HG03558 (cell line): ENCODE results near the gene PCIF1.

Experiments
- ATAC-seq: cut with Tn5 transposase; IDR thresholded peaks from one replicate; pipeline ENCODE4 v1.9.1; 2021; ENCODE audit warnings: moderate number of reproducible peaks; ENCODE audit not compliant: unreplicated experiment; ENCODE audit errors: extremely low read depth

PCIF1 gene

DNA sequence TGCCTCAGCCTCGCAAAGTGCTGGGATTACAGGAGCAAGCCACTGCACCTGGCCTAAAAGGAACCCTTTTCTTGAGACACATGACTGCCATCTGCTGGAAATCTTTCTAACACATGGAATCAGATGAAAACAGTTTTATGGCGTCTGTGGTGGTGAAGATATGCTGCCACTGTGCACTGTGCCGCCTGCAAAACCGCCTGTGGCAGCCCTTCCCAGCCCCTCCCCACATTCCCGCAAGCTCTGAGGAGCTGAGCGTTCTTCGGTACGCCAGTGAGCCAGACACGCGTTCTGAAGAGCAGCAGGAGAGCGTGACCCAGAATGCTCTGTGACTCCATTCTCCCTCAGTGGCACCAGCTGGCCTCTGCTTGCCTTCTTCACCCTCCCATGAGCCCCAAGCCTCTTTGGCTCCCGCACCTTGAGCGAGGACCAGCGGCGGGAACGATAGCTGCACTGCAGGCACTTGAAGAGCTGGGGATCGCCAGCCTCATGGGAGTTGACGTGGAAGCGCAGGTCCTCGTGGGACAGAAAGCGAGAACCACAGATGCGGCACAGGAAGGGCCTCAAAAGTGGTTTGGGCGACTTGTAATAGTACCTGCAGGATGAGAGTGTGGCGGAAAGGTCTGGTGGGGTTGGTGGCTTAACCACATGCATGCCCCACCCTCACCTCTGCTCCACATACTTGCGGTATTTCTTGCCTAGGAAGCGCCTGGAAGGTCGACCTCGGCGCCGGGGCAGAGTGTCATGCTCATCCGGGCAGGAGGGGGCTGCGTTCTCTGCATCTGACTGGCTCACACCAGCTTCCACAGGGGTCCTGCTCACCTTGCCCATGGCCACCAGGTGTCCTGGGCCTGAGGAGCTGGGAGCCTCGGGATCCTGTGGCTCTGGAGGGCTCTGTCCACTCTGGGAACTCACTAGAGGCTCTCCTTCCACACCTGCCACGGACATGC lies 28.8 kb downstream of the PCIF1 start:
- no peak for ATAC-seq

GRCh38 chr20:45964006-45964400 lies 29.5 kb downstream of the PCIF1 start:
- ATAC-seq = no peak

DNA sequence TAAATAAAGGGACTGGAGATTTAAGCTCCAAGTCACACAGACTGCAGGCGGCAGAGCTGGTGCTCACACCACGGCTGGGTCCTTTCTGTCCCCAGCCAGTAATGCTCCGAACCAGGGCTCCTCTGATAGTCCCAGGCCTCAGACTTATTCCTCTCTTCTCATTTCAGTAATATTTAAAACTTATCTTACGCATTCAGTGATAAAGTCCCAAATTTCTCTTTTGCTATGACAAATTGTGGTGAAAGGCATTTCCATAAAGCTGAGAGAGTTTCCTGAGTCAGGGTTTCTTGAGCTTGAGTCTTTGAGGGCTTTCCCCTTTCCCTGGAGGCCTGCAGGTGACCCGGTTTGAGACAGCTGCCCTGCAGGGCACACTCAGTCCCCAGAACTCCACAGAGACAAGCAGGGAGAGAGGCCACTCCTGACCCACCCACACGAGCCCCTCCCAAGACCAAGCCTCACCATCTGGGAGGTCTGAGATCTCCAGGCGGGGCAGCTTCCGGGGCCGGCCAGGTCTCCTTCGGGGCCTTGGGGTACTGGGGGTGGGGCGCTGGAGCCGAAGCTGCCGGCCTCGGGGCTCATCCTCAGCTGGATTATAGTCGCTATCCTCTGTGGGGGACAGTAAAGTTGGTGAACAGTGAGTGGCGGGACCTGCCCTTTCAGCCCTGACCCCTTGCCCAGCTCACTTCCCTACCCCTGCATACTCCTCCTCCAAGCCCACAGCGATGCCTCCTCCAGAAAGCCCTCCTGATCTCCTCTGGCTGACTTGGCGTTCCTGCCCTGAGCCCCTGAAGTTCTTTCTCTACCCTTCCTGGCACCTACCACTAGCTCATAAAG lies 30.9 kb downstream of the PCIF1 start:
- no peak for ATAC-seq

DNA sequence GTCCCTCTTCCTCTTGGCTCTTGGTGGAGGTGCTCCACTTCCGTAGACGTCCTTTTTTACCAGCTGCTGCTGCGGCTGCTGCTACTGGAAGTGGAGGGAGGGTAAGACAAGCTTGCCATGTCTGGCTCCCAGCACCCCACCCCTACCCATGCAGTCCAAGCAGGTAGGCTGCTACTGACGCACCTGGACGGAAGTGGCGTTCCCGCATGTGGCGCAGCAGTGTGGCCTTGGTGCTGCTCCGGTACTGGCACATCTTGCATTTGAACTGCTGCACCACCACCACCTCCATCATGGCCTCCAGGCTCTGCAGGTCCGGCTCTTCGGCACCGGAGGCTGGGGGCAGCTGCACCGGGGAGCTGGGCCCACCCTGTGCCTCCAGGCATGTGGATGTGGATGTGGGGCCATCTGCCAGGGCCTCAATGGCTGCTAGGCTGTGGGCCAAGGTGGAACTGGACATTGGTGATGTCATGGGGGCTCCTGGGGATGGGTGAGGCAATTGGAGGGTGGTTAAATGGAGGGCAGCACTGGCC lies 33.1 kb downstream of the PCIF1 start:
- no peak for ATAC-seq

DNA sequence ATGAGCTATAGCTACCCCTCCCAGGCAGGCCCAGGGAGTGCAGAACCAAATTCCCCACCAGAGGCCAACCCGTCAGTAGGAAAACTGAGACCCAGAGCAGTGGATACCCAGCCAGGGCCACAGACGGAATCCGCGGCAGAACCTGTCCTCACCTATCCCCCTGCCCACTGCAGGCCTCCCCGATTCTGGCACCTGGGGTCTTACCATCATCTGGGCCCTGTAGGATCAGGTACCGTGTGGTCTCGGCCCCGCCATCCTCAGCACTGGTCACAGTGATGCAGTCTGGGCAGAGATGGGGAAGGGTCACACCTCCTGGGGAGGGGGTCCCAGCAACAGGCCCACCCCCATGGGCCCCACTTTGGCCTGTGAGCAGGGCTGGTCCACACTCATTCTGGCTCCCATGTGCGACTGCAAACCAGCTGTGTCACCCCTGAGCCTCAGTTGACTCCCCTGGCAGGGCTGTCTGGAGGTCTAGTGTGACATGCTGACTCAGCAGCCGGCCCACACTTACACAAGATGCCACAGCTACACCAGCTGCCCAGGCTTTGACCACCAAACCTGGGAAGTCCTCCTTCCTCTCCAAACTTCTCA lies 33.7 kb downstream of the PCIF1 start:
- no peak for ATAC-seq

- no peak for ATAC-seq
Measured at GRCh38 chr20:45968801-45969711, 34.6 kb downstream of the PCIF1 start.

DNA sequence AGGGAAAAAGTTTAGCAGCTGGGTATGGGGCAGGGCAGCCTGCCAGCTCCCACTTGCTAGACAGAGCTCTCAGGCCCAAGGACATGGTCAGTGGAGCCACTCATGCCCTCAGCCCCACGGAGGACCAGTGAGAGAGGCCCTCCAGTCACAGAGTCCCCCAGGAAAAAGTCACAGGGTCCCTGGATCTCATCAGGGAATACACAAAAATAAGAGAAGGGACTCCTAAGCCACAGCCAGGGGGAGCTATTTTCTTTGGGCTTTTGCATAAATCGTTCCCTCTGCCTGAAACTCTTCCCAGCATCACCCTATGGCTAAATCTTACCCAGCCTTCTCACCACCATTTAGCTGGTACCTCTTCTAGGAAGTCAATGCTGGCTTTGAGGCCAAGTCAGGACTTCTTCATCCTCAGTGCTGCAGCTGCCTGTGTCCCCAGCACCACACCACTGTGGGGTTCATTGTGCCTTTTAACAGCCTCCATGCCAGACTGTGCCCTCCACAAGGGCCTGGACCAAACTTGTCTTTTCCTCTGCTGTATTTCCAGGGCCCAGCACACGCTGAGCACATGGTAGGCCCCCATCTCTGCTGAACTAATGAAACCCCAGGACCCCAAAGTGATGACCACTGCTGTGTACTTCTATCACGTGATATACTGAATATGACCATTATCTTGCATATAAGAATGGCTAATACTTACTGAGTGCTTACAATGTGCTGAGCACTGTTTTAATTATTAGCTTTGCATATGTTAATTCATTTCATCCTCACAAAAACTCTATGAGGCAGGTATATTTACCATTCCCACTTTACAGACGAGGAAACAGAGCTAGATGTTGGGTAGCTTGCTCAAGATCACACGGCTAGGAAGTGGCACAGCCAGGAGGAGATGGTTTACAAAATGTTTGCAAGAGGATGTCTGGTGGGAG lies 35.5 kb downstream of the PCIF1 start:
- no peak for ATAC-seq

DNA sequence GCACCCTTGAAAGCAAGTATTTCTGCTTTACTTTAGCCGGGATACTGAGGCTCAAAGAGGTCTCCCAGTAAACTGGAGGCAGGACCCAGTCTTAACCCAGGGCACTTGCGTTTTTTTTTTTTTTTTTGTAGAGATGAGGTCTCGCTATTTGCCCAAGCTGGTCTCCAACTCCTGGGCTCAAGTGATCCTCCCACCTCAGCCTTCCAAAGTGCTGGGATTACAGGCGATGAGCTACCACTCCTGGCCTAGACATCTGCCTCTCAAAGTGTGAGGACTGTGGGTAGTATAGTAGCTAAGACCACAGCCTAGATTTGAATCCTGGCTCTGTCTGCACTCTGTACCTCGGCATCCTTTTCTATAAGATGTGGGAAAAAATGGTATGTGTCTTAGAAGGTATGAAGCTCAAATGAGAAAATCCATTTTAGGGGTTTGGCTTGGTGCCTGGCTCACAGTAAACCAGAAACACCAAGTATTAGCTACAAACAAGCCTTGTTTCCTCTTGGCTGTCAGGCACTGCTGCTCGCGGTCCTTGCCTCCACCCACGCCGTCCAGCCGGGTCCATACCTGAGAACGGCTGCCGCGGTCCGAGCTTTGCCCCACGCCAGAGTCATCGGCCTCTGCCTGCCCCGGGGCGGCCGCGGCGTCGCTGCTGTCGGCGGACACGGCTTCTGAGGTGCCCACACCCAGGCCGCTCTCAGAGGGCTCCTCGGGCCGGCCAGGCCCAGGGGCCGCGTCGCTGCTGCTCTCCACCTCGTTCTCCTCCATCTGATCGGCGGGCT lies 36.4 kb downstream of the PCIF1 start:
- ATAC-seq = no peak

GRCh38 chr20:45971425-45971674 lies 36.9 kb downstream of the PCIF1 start:
- ATAC-seq = peak; percentile 4

DNA sequence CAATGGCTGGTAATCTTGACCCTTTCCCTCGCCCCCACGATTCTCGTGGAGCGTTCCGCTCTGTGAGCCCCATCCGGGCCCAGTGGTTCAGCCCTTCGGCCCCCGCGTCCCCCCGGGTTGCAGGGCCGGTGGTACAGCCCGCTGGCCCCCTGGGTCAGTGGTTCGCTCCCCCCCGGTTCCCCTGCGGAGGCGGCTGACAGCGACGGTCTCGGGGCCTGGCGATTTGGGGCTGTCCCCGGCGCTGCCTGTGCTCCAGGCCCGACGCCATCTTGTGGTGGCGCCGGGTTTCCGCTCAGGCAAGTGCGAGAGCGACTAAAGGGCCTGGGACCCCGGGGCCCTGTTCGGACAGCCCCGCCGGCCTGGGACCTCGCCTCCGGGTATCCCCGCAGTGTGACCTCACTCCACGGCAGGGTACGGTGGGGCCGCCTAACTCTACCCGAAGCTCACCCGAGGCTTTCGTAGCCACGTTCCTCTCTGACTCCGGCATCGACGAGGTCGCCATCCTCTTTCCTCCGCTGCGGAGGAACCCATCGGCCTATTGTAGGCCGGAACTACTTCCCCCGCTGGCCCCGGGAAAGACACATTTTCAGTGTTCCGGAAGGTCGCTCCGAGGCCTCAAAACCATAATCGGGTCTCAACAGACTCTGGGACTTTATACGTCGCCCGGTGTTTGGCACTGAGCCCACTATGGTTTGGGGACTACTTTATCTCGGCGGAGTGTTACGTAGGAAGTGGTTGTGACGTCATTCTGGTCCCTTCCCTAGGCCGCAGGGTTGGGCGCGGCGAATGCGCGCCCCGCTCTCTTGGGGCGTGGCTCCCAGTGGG lies 37.4 kb downstream of the PCIF1 start, which contains the start of gene ZNF335:
Gene ZNF335 (minus strand): TSS at position 529 of the 825 bp plus-strand sequence. CDS start 793 bp downstream, outside the sequence.
- peak; percentile 41 for ATAC-seq

DNA sequence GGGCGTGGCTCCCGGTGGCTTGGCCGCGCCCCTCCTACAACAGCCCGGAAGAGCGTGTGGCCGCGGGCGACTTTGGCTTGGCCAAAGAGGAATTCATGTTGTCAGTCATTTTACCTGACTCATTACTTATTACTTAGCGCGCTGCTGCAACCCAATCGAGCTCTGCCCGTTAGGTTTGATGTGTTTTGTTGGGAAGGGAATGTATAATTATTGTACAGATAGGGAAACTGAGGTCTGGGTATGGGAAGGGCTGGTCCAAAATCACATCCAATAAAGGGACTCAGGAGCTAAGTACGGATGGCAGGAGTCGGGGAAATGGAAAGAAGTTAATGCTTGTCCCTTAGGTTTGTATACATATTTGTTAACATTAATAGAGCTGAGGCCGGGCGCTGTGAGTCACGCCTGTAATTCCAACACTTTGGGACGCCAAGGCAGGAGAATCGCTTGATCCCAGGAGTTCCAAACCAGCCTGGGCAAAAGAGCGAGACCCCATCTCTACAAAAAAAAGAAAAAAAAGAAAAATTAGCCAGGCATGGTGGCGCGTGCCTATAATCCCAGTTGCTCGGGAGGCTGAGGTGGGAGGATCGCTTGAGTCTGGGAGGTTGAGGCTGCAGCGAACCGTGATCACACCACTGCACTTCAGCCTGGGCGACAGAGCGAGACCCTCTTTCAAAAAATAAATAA lies 38.2 kb downstream of the PCIF1 start:
- ATAC-seq = no peak

DNA sequence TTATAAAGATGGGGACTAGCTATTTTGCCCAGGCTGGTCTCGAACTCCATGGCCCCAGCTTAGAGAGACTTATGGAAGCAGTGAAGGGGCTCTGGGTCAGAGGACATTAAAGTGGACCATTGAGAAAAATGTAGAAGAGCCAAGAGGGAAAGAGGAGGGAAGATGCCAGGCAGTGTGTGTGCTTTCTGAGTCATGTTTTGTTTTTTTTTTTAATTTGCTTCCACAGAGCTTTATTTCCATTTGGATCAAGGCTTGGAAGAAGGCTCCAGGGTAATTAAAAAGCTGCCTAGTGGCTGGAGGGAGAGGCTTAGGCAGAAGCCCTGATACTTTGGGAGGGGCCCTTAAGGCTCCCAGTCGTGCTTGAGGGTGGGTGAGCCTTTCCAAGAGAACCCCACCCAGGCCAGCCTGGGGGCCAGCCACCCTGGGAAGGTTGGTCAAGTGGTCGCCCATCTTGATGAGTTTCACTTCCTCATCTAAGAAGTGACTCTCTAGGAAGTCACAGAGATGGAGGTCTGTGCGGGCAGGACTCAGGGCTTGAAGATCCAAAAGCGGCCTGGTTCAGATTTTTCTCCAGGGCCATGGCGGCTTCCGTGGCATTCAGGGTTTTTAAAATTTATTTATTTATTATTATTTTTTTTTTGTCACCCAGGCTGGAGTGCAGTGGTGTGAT lies 40.5 kb downstream of the PCIF1 start:
- ATAC-seq = no peak

- no peak for ATAC-seq
Measured at GRCh38 chr20:45975686-45976085, 41.2 kb downstream of the PCIF1 start.

DNA sequence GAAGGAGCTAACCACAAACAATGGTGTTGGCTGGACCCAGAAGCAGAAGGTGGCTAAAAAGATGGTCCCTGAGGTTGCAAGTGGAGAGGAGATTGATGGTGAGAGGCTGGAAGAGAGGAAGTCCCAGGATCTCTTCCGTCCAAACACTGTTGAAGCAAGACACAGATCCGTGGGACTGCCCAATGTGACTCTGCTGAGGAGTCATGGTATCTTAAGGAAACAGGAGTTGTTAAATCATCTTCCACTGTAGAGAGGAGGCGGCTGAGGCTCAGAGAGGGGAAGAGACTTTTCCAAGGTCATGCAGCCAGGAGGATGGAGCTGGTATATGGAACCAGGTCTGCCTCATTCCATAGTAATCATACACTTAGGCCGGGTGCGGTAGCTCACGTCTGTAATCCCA lies 41.6 kb downstream of the PCIF1 start:
- no peak for ATAC-seq

DNA sequence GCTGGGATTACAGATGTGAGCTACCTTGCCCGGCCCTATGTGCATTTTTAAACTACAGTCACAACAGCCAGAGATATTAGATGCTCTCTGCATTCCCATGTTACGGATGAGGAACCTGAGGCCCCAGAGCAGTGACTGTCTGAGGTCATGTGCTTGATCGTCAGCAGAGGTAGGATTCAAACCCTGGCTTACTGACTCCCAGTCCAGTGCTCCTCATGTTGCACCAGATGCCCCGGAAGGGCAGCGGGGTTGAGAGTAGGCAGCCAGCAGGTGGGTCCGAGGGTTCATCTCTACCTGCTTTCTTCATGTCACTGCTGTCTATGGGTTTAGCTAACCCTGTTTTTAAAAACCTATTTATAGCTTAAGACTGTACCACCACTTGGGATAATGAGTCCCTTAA lies 46.8 kb downstream of the PCIF1 start:
- no peak for ATAC-seq

- ATAC-seq = no peak
Measured at GRCh38 chr20:45983279-45983743, 48.8 kb downstream of the PCIF1 start.
